Neural progenitor cell (in vitro differentiated cells): ENCODE data around the gene ACTL7B.

Experiments used
- CTCF ChIP-seq: fragments of 200-600 bp; sonication (generic); IDR thresholded peaks from 2 replicates; pipeline ENCODE4 v1.5.1; 2017; ENCODE audit warnings: antibody characterized with exemption, mild to moderate bottlenecking
- EZH2 ChIP-seq: fragments of 200-600 bp; sonication (generic); IDR thresholded peaks from 2 replicates; pipeline ENCODE4 v1.6.1; 2017; ENCODE audit warnings: antibody characterized with exemption, mild to moderate bottlenecking, moderate library complexity
- EZH2phosphoT487 ChIP-seq: fragments of 200-600 bp; sonication (generic); IDR thresholded peaks from 2 replicates; pipeline ENCODE4 v1.6.1; 2017; ENCODE audit warnings: antibody characterized with exemption

- TF ChIP-seq CTCF = no peak
- TF ChIP-seq EZH2 = no peak
- TF ChIP-seq EZH2phosphoT487 = no peak
These were observed 8.1 kb upstream of the ACTL7B start for GRCh38 chr9:108863891-108864290.
